MM.1S (cell line): ENCODE data around the gene CACNA1E.

Source experiments
- EZH2phosphoT487 ChIP-seq: fragments of 300-600 bp; sonication (generic); IDR thresholded peaks from 2 replicates; pipeline ENCODE4 v1.6.1; 2018; ENCODE audit warnings: antibody characterized with exemption, low read length
- TF ChIP-seq, protein P1 (sequence below): fragments of 300-600 bp; sonication (generic); IDR thresholded peaks from 2 replicates; pipeline ENCODE4 v1.5.1; 2016; ENCODE audit warnings: antibody characterized with exemption, low read length, mixed read lengths

DNA sequence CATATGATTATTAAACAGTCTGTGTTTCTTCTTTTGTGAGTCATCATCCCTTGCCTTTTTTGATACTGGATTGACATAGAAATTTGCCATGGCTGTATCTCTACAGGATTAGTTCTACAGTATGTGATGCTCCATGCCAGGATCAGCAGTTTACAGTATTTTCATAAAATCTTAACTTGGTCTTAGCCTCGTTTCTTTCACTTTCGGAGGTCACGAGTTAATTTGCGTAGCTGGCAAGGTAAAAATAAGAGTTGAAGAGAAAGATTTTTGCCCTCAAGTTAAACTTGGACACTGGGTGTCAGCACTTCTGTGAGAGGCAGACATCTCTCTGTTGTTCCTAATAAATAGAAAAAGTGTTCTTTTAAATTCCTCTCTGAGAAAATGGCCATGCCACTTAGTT is 79.1 kb downstream of the CACNA1E start:
- TF ChIP-seq, protein P1, sequence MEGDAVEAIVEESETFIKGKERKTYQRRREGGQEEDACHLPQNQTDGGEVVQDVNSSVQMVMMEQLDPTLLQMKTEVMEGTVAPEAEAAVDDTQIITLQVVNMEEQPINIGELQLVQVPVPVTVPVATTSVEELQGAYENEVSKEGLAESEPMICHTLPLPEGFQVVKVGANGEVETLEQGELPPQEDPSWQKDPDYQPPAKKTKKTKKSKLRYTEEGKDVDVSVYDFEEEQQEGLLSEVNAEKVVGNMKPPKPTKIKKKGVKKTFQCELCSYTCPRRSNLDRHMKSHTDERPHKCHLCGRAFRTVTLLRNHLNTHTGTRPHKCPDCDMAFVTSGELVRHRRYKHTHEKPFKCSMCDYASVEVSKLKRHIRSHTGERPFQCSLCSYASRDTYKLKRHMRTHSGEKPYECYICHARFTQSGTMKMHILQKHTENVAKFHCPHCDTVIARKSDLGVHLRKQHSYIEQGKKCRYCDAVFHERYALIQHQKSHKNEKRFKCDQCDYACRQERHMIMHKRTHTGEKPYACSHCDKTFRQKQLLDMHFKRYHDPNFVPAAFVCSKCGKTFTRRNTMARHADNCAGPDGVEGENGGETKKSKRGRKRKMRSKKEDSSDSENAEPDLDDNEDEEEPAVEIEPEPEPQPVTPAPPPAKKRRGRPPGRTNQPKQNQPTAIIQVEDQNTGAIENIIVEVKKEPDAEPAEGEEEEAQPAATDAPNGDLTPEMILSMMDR = peak; percentile 29
- no peak for TF ChIP-seq EZH2phosphoT487
